ENCODE results near the gene THAP9. TPM values are rescaled to one million over a fixed set of nuclear protein-coding genes. Genes with fewer than 3 reads are reported as not detected.
"Not testable (repeated sequence)": the region's sequence is repeated elsewhere in the genome, so short reads cannot be mapped to it uniquely, and the experiment has no call there.

The THAP9 gene
- polyA plus RNA-seq, 3 donors = 1.4 to 1.9 (median 1.4) TPM

DNA sequence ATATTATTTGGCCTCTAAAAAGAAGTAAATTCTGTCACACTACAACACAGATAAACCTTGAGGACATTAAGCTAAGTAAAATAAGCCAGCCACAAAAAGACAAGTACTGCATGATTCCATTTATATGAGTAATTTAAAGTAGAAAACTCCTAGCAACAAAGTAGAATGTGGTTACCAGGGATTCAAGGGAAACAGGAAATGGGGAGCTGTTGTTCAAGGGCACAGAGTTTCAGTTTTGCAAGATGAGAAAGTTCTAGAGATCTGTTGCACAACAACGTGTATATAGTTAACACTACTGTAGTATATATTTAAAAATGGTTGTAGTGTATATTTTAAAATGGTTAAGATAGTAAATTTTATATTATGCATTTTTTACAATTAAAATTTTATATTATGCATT, 34.9 kb upstream of the THAP9 start:
- Histone ChIP-seq H4K20me1 (ENCODE audit: insufficient read depth, low read length) (no peaks in the 10 kb centered on the region), H3K4me1 (ENCODE audit: control insufficient read depth in 1 of 2, insufficient read depth in 2 of 2, low read length in 2 of 2) (peaks cover 7 to 11% of the 10 kb centered on the region in 2 donors), H3K27me3 (ENCODE audit: control insufficient read depth in 2 of 2, insufficient read depth in 2 of 2, low read length in 2 of 2) (no peaks in the 10 kb centered on the region), H3K36me3 (replicated peaks in 1 of 2; ENCODE audit: control insufficient read depth in 1 of 2, insufficient read depth in 2 of 2, low read length in 2 of 2) (peaks cover 64 to 89% of the 10 kb centered on the region in 2 donors), H3K4me2 (replicated peaks; ENCODE audit: extremely low read depth, low read length, poor library complexity, severe bottlenecking) (no peak overlapping the region), H3K9me3 (replicated peaks in 1 of 2; ENCODE audit: control insufficient read depth in 1 of 2, insufficient read depth in 1 of 2, low read length in 2 of 2) (no peaks in the 10 kb centered on the region), H3K4me3 (replicated peaks in 1 of 3; ENCODE audit: low read depth in 2 of 3, low read length in 3 of 3) (no peak overlapping the region), H3K27ac (ENCODE audit: low read depth in 1 of 2, low read length in 2 of 2) (peak overlapping the region; percentile 76 to 79), H2AFZ (ENCODE audit: insufficient read depth, low read depth, low read length, poor library complexity, severe bottlenecking) (no peak overlapping the region), H3K9ac (ENCODE audit: insufficient read depth, low read length, poor library complexity, severe bottlenecking) (no peak overlapping the region), H3K79me2 (ENCODE audit: insufficient read depth, low read length) (peaks cover 9% of the 10 kb centered on the region)
- intact Hi-C loops (cut with micrococcal nuclease) = loop anchor here in 1 of 2 donors (10.0 kb wide), 1 partner anchor 419 kb away; the partner anchor contains the start of gene COQ2
- TF ChIP-seq, protein P1, sequence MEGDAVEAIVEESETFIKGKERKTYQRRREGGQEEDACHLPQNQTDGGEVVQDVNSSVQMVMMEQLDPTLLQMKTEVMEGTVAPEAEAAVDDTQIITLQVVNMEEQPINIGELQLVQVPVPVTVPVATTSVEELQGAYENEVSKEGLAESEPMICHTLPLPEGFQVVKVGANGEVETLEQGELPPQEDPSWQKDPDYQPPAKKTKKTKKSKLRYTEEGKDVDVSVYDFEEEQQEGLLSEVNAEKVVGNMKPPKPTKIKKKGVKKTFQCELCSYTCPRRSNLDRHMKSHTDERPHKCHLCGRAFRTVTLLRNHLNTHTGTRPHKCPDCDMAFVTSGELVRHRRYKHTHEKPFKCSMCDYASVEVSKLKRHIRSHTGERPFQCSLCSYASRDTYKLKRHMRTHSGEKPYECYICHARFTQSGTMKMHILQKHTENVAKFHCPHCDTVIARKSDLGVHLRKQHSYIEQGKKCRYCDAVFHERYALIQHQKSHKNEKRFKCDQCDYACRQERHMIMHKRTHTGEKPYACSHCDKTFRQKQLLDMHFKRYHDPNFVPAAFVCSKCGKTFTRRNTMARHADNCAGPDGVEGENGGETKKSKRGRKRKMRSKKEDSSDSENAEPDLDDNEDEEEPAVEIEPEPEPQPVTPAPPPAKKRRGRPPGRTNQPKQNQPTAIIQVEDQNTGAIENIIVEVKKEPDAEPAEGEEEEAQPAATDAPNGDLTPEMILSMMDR (IDR thresholded peaks at IDR 0.05) = no peak
- WGBS (ENCODE audit: insufficient coverage) = no CpG with 5 or more reads among the region's 1 CpG
- DNase-seq = peak; percentile 81 to 95 (median 91)
- Mint-ChIP-seq H3K9me3 (peaks cover 0 to 5% (median 0%) of the 10 kb centered on the region in 7 donors), H3K4me1 (peaks cover 14% of the 10 kb centered on the region), H3K36me3 (peaks cover 65 to 87% of the 10 kb centered on the region in 2 donors), H3K27me3 (ENCODE audit: low read depth in 3 of 3) (peaks cover 0 to 1% (median 0%) of the 10 kb centered on the region in 3 donors), H3K4me3 (no peak overlapping the region), H3K27ac (peak overlapping the region; percentile 90 to 97 (median 95))

DNA sequence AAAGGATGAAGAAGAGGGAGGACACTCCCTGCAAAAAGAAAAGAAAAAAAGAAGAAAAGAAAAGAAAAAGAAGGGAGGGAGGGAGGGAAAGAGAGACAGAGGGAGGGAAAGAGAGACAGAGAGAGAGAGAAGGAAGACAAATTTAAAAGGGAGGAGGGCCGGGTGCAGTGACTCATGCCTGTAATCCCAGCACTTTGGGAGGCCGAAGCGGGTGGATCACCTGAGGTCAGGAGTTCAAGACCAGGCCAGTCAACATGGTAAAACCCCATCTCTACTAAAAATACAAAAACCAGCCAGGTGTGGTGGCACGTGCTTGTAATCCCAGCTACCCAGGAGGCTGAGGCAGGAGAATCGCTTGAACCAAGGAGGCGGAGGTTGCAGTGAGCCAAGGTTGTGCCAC, 34.5 kb upstream of the THAP9 start:
- DNase-seq = peak in 2 of 3 donors; percentile 6 to 51
- not testable (repeated sequence) for H3K9ac ChIP-seq (ENCODE audit: insufficient read depth, low read length, poor library complexity, severe bottlenecking); H3K4me3 Mint-ChIP-seq; H4K20me1 ChIP-seq (ENCODE audit: insufficient read depth, low read length); H2AFZ ChIP-seq (ENCODE audit: insufficient read depth, low read depth, low read length, poor library complexity, severe bottlenecking); H3K4me2 ChIP-seq (replicated peaks; ENCODE audit: extremely low read depth, low read length, poor library complexity, severe bottlenecking); H3K9me3 ChIP-seq (replicated peaks in 1 of 2; ENCODE audit: control insufficient read depth in 1 of 2, insufficient read depth in 1 of 2, low read length in 2 of 2); H3K27me3 ChIP-seq (ENCODE audit: control insufficient read depth in 2 of 2, insufficient read depth in 2 of 2, low read length in 2 of 2); H3K4me3 ChIP-seq (replicated peaks in 1 of 3; ENCODE audit: low read depth in 2 of 3, low read length in 3 of 3); H3K27me3 Mint-ChIP-seq (ENCODE audit: low read depth in 3 of 3); H3K9me3 Mint-ChIP-seq
- 100% methylated on average over 1 of the region's 6 CpGs for WGBS (ENCODE audit: insufficient coverage)
- H3K36me3 ChIP-seq (replicated peaks in 1 of 2; ENCODE audit: control insufficient read depth in 1 of 2, insufficient read depth in 2 of 2, low read length in 2 of 2) = peaks cover 65 to 89% of the 10 kb centered on the region in 2 donors
- Mint-ChIP-seq H3K4me1 (peaks cover 14% of the 10 kb centered on the region), H3K27ac (peak overlapping the region; percentile 90 to 97 (median 95)), H3K36me3 (peaks cover 69 to 87% of the 10 kb centered on the region in 2 donors)
- peaks cover 11% of the 10 kb centered on the region for H3K79me2 ChIP-seq (ENCODE audit: insufficient read depth, low read length)
- intact Hi-C loops (cut with micrococcal nuclease) = loop anchor here in 1 of 2 donors (10.0 kb wide), 1 partner anchor 419 kb away; the partner anchor contains the start of gene COQ2
- peaks cover 7 to 11% of the 10 kb centered on the region in 2 donors for H3K4me1 ChIP-seq (ENCODE audit: control insufficient read depth in 1 of 2, insufficient read depth in 2 of 2, low read length in 2 of 2)
- peak overlapping the region; percentile 76 to 79 for H3K27ac ChIP-seq (ENCODE audit: low read depth in 1 of 2, low read length in 2 of 2)
